DOHH2 (cell line): ENCODE results near the gene PTPRN2.

Experiments
- H3F3A ChIP-seq: fragments of 200-600 bp; sonication (generic), shearing (Covaris generic); 2 replicates; pipeline ENCODE4 v1.6.0; 2016; ENCODE audit warnings: antibody characterized with exemption, mild to moderate bottlenecking; ENCODE audit not compliant: control insufficient read depth, insufficient read depth
- H3K27ac ChIP-seq: fragments of 200-600 bp; sonication (generic); 2 replicates; pipeline ENCODE4 v1.5.1; 2014; ENCODE audit warnings: low read depth, mild to moderate bottlenecking, low read length, moderate library complexity
- H3K27me3 ChIP-seq: fragments of 200-600 bp; sonication (generic); 2 replicates; pipeline ENCODE4 v1.6.1; 2014; ENCODE audit warnings: mild to moderate bottlenecking, low read length, mixed read lengths; ENCODE audit not compliant: control insufficient read depth
- H3K36me3 ChIP-seq: fragments of 200-600 bp; sonication (generic); 2 replicates; pipeline ENCODE4 v1.6.1; 2014; ENCODE audit warnings: mild to moderate bottlenecking, low read length, moderate library complexity, mixed read lengths; ENCODE audit not compliant: control insufficient read depth
- H3K4me1 ChIP-seq: fragments of 200-600 bp; sonication (generic); 2 replicates; pipeline ENCODE4 v1.6.1; 2014; ENCODE audit warnings: mild to moderate bottlenecking, low read length, mixed read lengths; ENCODE audit not compliant: control insufficient read depth
- H3K4me2 ChIP-seq: fragments of 200-600 bp; sonication (generic); 2 replicates; pipeline ENCODE4 v1.6.0; 2014; ENCODE audit warnings: mild to moderate bottlenecking, low read length, moderate library complexity
- H3K4me3 ChIP-seq: fragments of 200-600 bp; sonication (generic); 2 replicates; pipeline ENCODE4 v1.5.1; 2014; ENCODE audit warnings: mild to moderate bottlenecking, low read length, mixed read lengths
- H3K79me2 ChIP-seq: fragments of 200-600 bp; sonication (generic); 2 replicates; pipeline ENCODE4 v1.6.1; 2014; ENCODE audit warnings: mild to moderate bottlenecking, low read length, mixed read lengths; ENCODE audit not compliant: control insufficient read depth
- H3K9me2 ChIP-seq: fragments of 200-600 bp; sonication (generic); replicated peaks from 2 replicates; pipeline ENCODE4 v1.6.1; 2014; ENCODE audit warnings: mild to moderate bottlenecking, low read length, mixed read lengths; ENCODE audit not compliant: control insufficient read depth
- H3K9me3 ChIP-seq: fragments of 200-600 bp; sonication (generic); 2 replicates; pipeline ENCODE4 v1.6.1; 2014; ENCODE audit warnings: antibody characterized with exemption, low read length, mixed read lengths; ENCODE audit not compliant: control insufficient read depth, insufficient read depth
- H4K20me1 ChIP-seq: fragments of 200-600 bp; sonication (generic); 2 replicates; pipeline ENCODE4 v1.6.0; 2014; ENCODE audit warnings: low read depth, mild to moderate bottlenecking, antibody characterized with exemption, low read length, moderate library complexity; ENCODE audit not compliant: control insufficient read depth, insufficient read depth
- CTCF ChIP-seq: fragments of 200-600 bp; sonication (generic); IDR thresholded peaks from one replicate; pipeline ENCODE4 v1.5.1; 2014; ENCODE audit warnings: antibody characterized with exemption, mild to moderate bottlenecking, low read depth, low read length; ENCODE audit not compliant: poor library complexity, severe bottlenecking
- EZH2phosphoT487 ChIP-seq: fragments of 200-600 bp; sonication (generic); IDR thresholded peaks from 2 replicates; pipeline ENCODE4 v1.6.1; 2017; ENCODE audit warnings: borderline replicate concordance, mild to moderate bottlenecking, antibody characterized with exemption, low read length, moderate library complexity, mixed read lengths

The PTPRN2 gene

DNA sequence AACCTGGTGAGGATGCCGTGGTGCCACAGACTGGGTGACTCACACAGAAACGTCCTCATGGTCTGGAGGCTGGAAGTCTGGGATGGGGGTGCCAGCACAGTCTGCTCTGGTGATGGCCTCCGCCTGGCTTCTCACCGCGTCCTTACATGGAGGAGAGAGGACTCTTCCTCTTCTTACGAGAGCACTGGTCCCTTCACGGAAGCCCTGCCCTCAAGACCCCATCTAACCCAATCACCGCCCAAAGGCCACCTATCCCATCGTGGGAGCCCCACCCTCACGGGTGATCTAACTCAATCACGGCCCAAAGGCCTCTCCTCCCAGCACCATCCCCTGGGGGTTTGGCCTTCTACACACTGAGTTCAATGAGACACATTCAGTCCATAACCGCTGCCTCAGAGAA lies 137.7 kb downstream of the PTPRN2 start:
- H3K9me2 ChIP-seq, result no peaks in the 10 kb centered on the region
- H3F3A ChIP-seq, result no peaks in the 10 kb centered on the region
- H3K4me2 ChIP-seq, result no peak overlapping the region
- no peaks in the 10 kb centered on the region for H3K79me2 ChIP-seq
- H3K9me3 ChIP-seq, result peaks cover 27% of the 10 kb centered on the region; the same call in 1 of the 2 replicates
- H4K20me1 ChIP-seq, result no peaks in the 10 kb centered on the region
- no peak overlapping the region for H3K4me3 ChIP-seq
- no peaks in the 10 kb centered on the region for H3K27me3 ChIP-seq
- no peak overlapping the region for H3K27ac ChIP-seq
- H3K36me3 ChIP-seq, result no peaks in the 10 kb centered on the region
- no peaks in the 10 kb centered on the region for H3K4me1 ChIP-seq
- TF ChIP-seq EZH2phosphoT487, result no peak
- TF ChIP-seq CTCF, result no peak

DNA sequence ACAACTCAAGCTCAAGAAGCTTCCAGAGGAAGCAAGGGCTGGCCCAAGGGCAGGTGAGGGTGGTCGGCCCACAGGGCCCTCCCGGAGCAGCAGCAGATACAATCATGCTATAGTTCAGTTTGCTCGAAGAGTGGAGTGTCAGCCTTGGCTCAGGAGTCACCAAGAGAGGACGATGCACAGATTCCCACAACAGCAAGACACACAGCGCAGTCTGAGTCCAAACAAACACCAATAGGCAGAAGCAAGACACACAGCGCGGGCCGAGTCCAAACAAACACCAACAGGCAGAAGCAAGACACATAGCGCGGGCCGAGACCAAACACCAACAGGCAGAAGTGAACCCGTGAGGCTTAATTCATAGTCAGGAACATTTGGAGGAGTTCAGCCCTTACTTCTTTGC lies 138.4 kb downstream of the PTPRN2 start:
- Histone ChIP-seq H3K27ac (no peak overlapping the region), H3K4me3 (no peak overlapping the region), H4K20me1 (no peaks in the 10 kb centered on the region), H3K4me2 (no peak overlapping the region), H3K4me1 (no peaks in the 10 kb centered on the region), H3F3A (no peaks in the 10 kb centered on the region), H3K79me2 (no peaks in the 10 kb centered on the region), H3K9me2 (no peaks in the 10 kb centered on the region), H3K36me3 (no peaks in the 10 kb centered on the region), H3K27me3 (no peaks in the 10 kb centered on the region), H3K9me3 (peaks cover 26% of the 10 kb centered on the region; the same call in 1 of the 2 replicates)
- TF ChIP-seq EZH2phosphoT487 (no peak), CTCF (no peak)

- H3K27me3 ChIP-seq, result no peaks in the 10 kb centered on the region
- no peak overlapping the region for H3K27ac ChIP-seq
- no peak overlapping the region for H3K4me2 ChIP-seq
- no peaks in the 10 kb centered on the region for H3F3A ChIP-seq
- peaks cover 29% of the 10 kb centered on the region; the same call in 1 of the 2 replicates for H3K9me3 ChIP-seq
- no peaks in the 10 kb centered on the region for H3K9me2 ChIP-seq
- H4K20me1 ChIP-seq, result no peaks in the 10 kb centered on the region
- no peaks in the 10 kb centered on the region for H3K36me3 ChIP-seq
- no peaks in the 10 kb centered on the region for H3K4me1 ChIP-seq
- H3K79me2 ChIP-seq, result no peaks in the 10 kb centered on the region
- no peak overlapping the region for H3K4me3 ChIP-seq
- TF ChIP-seq CTCF (no peak), EZH2phosphoT487 (no peak)
Measured at GRCh38 chr7:158448430-158449100, 139.1 kb downstream of the PTPRN2 start.
